HG03135 (cell line): ENCODE data around the gene SLC41A2.
"Not testable (repeated sequence)": the region's sequence is repeated elsewhere in the genome, so short reads cannot be mapped to it uniquely, and the experiment has no call there.

Experiments used
- ATAC-seq: cut with Tn5 transposase; IDR thresholded peaks from one replicate; pipeline ENCODE4 v1.9.1; 2021; ENCODE audit warnings: mild to moderate bottlenecking, moderate library complexity; ENCODE audit not compliant: unreplicated experiment

SLC41A2 gene

DNA sequence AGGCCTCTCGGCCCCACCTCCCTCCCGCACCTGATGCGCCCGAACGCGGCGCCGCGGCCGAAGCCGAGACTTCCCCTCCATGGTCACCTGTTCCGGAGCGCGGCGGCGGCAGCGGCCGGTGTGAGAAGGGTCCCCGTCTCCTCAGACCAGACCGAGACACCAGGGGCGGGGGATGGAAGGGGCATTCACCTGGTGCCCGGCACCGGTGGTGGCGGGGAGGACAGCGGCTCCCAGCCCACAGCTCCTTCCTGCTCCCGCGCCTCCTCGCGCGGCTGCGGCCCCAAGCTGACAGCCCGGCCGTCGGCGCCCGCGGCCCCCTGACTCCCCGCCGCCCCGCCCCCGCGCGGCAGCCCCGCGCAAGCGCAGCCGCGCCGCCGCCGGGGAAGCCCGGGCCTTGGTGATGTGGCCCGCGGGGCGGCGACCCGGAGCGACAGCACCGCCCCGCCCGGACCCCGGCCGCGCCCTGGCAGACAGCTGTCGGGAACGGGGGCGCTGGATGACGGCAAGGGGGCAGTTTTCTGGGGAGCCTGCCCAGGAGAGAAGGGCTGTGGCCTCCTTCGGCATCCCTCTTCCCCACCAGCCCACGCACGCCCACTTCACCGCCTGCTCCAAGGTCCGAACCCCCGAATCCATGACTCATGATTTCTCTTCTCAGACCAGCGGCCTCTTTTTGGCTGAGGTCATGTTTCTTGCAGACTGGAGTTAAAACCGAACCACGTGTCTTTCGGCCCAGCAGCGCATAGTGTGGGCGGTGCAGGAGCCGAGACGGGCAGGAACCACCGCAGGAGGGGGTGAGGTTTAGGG lies at the start of gene SLC41A2:
SLC41A2 (minus strand) TSS at position 290 of the 804 bp plus-strand sequence. CDS start 29,763 bp downstream, outside the sequence.
- peak; percentile 77 for ATAC-seq

GRCh38 chr12:105001476-105001875 lies 43.4 kb upstream of the SLC41A2 start:
- ATAC-seq = no peak

- ATAC-seq = no peak
Measured at GRCh38 chr12:104999347-104999685, 41.2 kb upstream of the SLC41A2 start.

DNA sequence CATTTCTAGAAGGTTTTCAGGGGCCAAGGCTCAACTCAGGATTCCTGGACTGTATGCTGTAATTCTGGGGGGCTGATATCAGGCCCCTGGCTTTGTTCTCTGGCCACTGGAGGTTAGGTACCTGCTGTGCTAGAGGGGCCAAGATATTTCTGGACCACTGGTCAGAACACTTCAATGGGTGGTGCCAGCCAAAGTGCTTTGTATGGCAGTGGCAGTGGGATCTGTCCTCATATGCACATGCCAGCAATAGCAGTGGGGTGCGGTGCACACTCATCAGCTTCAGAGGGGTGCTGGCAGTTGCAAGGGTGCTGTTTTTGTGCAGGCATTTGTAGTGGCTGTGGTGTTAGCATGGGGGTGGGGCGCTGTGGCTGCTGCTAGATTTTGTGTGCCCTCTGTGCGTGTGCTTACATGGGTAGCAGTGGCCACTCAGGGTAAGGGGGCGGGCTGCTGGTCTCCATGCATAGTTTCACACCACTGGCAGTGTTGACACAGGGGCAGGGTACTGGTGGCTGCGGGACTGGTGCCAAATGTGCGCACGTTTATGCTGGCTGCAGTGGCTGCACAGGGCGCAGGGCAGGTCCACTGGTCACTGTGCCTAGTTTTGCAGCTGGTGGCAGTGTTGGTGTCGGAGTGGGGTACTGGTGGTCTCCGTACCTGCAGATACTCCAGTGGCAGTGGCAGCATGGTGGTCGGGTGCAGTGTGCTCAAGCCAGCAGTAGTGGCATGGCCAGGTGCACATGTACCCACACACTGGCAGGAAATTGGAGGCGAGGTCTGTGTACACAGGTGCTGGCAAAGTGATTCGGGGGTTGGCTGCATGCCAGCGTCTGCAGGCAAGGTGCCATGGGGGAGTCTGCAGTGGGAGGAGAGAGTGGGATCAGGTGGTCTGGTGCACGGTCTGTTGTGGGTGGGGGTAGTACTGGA lies 40.6 kb upstream of the SLC41A2 start:
- ATAC-seq = no peak

DNA sequence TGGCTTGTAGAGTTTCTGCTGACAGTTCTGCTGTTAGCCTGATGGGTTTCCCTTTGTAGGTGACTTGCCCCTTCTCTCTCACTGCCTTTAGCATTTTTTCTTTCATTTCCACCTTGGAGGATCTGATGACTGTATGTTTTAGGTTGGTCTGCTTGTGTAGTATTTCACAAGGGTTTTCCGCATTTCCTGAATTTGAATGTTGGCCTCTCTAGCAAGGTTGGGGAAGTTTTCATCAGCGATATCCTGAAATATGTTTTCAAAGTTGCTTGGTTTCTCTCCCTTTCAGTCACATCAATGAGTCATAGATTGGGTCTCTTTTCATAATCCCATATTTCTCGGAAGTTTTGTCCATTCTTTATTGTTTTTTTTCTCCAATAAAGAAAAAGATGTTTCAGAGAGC lies 39.5 kb upstream of the SLC41A2 start:
- ATAC-seq = no peak

DNA sequence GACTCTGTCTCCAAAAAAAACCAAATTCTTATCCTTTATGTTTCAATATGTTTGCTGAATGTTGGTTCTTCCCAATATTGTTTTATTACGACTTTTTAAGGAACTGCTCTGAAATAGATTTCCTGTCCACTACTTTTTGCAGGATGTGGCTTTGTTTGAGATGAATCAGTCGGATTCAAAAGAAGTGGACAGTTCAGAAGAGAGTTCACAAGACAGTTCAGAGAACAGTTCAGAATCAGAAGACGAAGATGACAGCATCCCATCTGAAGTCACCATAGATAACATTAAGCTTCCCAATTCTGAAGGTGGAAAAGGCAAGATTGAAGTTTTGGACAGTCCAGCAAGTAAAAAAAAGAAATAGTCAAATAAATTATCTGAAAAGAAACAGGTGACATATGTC lies 36.2 kb upstream of the SLC41A2 start:
- ATAC-seq = no peak

- ATAC-seq = no peak
Measured at GRCh38 chr12:104991565-104992128, 33.6 kb upstream of the SLC41A2 start.

DNA sequence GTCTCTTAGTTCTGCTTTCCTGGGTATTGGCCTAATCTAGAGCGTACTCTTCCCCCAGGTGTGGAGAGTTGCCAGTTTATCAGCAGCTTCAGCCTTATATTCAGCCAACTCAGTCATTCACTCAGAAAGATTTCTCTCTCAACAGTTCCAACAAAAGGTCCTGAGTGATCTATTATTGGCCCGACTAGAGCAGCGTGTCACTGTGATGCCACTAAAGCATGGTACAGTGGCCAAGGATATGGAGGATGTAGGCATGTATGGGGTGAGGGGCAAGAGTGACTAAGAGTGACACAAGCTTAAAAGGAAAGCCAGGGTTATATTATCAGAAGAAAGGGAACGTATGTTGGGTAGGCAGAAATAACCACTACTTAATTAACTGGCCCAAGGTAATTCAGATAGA lies 32.9 kb upstream of the SLC41A2 start:
- ATAC-seq = no peak

GRCh38 chr12:104986022-104986941 lies 28.2 kb upstream of the SLC41A2 start, which contains the start of gene NOPCHAP1:
TSS of gene NOPCHAP1 (plus strand) at chr12:104986316. CDS start at chr12:104986353, 37 bp downstream.
- peak; percentile 89 for ATAC-seq

DNA sequence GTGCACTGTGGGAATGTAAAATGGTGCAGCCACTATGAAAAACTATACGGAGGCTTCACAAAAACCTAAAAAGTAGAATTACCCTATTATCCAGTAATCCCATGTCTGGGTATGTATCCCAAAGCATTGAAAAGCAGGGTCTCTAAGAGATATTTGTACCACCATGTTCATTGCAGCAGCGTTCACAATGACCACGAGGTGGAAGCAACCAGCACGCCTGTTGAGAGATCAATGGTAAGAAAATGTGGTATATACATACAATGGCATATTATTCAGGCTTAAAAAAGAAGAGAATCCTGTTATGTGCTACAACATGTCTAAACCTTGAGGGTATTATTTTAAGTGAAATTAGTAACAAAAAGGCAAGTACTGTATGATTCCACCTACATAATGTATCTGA lies 27.1 kb upstream of the SLC41A2 start:
- ATAC-seq = no peak

DNA sequence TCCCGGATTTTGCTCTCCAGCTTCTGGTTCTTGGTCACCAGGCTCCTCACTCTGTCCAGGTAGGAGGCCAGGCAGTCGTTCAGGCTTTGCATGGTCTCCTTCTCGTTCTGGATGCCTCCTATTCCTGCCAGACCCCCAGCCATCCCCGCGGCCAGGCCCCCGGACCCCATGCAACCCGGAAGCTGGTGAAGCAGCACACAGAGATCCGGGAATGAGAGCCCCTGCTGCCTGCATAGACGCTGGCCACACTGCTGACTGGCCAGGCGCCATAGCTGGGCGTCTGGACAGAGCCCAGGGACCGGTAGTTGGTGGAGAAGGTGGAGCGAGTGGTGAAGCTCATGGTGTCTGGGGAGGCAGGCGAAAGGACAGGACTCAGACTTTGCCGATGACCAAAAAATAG lies 19.6 kb upstream of the SLC41A2 start:
- ATAC-seq = not testable (repeated sequence)

DNA sequence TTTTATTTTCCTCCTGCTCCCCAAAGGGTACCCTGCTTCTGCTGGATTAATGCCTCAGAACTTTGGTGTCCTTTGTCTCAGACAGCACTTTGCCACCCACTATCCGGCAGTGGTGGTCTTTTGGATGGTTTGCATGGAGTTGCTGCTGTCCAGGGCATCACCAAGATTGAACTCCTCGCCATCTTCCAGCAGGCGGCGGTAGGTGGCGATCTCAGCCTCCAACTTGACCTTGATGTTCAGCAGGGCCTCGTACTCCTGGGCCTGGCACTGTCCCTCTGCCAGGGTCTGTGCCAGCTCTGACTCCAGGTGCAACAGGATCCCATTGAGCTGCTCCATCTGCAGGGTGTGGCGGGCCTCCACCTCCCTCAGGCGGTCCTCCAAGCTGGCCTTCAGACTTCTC lies 18.6 kb upstream of the SLC41A2 start:
- no peak for ATAC-seq

DNA sequence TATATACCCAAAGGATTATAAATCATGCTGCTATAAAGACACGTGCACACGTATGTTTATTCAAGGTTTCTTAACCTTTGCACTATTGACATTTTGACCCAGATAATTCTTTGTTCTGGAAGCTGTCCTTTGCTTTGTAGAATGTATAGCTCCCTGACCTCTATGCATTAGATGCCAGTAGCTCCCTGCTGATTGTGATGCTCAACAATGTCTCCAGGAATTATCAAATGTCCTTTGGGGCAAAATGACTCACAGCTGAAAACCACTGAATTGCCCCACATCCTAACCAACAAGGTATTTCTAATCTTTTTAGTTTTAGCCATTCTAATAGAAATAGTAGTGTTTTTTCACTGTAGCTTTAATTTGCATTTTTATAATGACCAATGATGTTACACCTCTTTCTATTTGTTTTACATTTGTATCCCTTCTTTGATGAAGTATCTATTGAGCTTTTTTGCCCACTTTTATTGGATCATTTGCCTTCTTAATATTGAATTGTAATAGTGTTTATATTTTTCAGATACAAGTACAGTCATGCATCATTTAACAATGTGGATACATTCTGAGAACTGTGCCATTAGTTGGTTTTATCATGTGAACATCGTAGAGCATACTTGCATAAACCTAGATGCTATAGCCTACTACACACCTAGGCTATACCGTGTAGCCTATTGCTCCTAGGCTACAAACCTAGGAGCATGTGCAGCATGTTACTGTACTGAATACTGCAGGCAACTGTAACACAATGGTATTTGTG lies 17.7 kb upstream of the SLC41A2 start:
- no peak for ATAC-seq

- peak; percentile 97 for ATAC-seq
Measured at GRCh38 chr12:104974626-104975290, 16.7 kb upstream of the SLC41A2 start.

GRCh38 chr12:104973250-104973649 lies 15.2 kb upstream of the SLC41A2 start:
- no peak for ATAC-seq

DNA sequence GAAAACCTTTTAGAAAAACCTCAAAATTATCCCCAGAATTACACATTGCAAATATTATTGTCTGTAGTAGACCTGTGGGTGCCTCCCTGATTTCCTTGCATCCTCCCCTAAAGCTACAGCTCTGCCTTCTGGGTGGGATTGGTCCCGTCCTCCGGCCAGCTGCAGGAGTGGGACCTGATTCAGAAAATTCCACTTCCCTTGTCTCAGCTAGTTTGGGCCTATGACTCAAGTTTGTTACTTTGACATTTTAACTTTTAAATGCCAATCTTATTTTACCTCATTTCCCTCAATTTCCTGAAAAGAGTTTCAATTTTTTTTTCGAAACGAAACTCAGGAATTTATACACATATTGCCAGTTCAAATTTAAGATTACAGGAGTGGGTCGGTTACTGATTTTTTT lies 13.2 kb upstream of the SLC41A2 start:
- ATAC-seq = no peak

DNA sequence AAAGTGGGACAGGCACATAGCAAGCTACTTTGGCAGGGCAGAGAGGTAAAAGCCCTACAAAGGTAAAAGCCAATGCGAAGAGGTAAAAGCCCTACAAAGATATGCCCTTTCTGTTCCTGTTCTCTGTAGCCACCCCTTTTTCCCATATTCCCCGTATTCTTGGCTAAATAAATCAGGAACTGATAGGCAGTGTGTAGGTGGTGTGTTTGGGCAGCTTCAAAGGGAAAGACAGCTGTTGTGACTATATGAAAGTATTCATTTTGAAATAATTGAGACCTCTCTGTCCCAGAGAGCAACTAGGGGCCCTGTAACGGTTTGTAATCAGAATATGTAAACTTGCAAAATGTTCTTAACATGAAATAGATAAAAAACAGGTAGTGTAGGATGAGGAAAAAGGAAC lies 11.3 kb upstream of the SLC41A2 start:
- no peak for ATAC-seq

DNA sequence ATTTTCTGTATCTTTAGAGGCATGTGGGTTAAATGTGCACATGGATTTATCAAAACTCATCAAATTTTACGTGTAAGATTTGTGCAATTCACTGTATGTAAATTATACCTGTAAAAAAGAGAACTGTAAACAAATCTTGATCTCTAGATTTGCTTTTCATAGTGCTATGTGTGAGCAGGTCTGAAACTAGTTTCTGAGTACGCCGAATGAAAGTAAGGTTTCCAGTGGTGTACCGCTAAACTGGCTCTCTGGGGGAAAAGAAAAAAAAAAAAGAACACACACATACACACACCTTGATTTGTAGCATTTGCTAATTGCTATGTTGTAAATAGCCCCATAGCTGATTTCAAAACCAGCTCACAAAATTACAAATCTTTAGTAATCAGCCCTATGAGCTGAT lies 8.6 kb upstream of the SLC41A2 start:
- peak; percentile 85 for ATAC-seq

- no peak for ATAC-seq
Measured at GRCh38 chr12:104964856-104965205, 6.7 kb upstream of the SLC41A2 start.
